Epithelial cell of esophagus (primary cell): ENCODE measurements around the gene OSBPL9.

ENCODE experiments used
- DNase-seq: peaks from one replicate; pipeline ENCODE4 v3.0.0; 2010; ENCODE audit warnings: low read depth
- H3K4me3 ChIP-seq: 2 replicates; pipeline ENCODE4 v1.5.1; 2011; ENCODE audit warnings: mild to moderate bottlenecking, low read length, control low read depth
- TF ChIP-seq, protein P1 (sequence below): IDR thresholded peaks from 2 replicates; pipeline ENCODE4 v1.5.1; 2011; ENCODE audit warnings: low read depth, mild to moderate bottlenecking, low read length, control low read depth, inconsistent platforms; ENCODE audit not compliant: insufficient read depth; ENCODE audit errors: missing control alignments

Gene OSBPL9

DNA sequence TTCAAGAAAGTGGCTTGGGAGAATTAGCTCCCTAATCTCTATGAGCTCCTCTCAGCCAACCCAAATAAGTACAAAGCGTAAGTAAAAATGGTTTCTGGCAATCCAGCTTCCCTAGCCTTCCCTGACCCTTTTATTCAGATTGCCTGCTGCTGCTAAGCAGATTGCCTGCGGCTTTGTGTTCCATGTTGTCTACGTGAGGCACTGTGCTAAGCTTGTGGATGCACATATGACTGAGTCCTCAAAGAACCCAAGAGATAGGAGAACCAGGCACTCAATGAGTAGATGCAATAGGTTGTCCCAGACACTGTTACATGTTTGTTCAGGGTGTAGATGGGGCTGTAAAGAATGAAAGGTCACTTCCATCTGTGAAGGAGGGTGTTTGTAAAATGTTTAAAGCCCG lies 6.3 kb upstream of the OSBPL9 start:
- no peak for DNase-seq
- H3K4me3 ChIP-seq, result no peak overlapping the region
- TF ChIP-seq, protein P1, sequence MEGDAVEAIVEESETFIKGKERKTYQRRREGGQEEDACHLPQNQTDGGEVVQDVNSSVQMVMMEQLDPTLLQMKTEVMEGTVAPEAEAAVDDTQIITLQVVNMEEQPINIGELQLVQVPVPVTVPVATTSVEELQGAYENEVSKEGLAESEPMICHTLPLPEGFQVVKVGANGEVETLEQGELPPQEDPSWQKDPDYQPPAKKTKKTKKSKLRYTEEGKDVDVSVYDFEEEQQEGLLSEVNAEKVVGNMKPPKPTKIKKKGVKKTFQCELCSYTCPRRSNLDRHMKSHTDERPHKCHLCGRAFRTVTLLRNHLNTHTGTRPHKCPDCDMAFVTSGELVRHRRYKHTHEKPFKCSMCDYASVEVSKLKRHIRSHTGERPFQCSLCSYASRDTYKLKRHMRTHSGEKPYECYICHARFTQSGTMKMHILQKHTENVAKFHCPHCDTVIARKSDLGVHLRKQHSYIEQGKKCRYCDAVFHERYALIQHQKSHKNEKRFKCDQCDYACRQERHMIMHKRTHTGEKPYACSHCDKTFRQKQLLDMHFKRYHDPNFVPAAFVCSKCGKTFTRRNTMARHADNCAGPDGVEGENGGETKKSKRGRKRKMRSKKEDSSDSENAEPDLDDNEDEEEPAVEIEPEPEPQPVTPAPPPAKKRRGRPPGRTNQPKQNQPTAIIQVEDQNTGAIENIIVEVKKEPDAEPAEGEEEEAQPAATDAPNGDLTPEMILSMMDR, result no peak

DNA sequence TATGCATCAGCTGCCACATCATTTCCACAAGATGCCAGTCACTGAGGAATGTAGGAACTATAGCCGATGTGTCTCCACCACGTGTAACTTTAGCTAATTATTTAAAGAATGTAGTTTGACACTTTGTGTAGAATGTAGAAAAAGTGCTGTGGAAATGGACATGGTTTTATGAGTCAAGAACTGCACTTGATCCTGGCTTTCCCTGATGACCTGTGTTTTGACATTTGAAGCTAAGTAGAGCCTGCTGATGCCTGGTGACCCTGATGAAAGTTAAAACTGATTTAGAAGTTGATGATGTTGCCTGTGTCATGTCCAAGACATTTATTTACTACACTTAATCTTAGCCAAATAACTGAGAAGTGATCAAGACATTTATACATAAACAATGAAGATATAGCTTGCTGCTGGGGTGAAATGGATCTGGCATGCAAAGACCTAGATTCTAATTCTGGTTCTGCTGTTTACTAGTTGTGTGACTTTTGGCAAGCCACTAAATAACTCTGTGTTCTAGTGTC lies 4.4 kb upstream of the OSBPL9 start:
- TF ChIP-seq, protein P1, result no peak
- no peak overlapping the region for H3K4me3 ChIP-seq
- DNase-seq, result no peak

DNA sequence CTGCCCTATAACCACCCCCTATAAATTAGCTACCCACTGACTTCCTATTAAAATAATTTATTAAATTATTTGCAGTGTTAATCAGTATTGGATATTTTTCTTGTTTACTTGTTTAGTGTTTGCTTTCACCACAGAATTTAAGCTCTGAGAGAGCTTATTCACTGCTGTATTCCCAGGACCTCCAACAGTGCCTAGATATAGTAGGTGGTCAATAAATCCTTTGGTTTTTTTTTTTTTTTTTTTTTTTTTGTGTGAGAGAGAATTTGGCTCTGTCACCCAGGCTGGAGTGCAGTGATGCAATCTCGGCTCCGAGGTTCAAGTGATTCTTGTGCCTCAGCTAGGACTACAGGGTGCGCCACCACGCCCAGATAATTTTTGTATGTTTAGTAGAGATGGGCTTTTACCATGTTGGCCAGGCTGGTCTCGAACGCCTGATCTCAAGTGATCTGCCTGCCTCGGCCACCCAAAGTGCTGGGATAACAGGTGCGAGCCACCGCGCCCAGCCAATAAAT lies 1.1 kb upstream of the OSBPL9 start:
- DNase-seq, result no peak
- TF ChIP-seq, protein P1, result no peak
- no peak overlapping the region for H3K4me3 ChIP-seq

DNA sequence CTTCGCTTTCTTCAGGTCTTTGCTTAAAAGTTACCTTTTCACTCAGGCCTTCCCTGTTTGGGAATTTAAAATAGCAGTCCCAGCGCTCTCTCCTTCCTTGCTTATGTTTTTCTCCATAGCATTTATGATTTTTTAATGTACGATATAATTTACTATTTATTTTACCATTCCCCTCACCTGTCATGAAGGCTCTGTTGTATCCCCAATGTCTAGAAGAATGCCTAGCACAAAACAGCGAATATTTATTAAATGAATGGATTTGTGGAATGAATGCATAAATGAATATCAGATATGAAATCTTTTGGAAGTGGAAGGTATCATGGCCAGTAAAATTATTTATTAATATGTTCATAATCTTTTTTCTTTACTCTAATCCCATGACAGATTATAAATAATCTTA lies 402 bp upstream of the OSBPL9 start:
- DNase-seq, result no peak
- TF ChIP-seq, protein P1, result no peak

DNA sequence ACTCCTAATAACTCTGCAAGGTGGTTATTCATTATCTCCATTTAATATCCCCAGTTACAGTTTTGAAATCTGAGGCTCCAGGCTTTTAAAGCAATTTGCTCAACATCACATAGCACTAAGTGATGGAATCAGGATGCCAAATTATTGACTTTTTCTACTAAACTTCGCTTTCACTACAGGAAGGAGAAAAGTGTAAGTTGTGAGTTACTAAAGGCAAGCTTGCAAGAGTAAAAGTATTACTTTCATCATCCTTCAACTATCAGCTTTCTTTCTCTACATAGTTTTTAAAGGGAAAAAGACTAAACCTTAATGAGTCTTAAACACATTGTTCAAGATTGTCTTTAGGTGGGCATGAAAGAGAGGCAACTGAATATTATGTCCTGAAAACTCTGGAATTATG lies 1.8 kb downstream of the OSBPL9 start:
- H3K4me3 ChIP-seq, result no peak overlapping the region
- no peak for DNase-seq
- TF ChIP-seq, protein P1, result no peak

More for the DNA sequence above, 402 bp upstream of the OSBPL9 start:
- no peak overlapping the region for H3K4me3 ChIP-seq

DNA sequence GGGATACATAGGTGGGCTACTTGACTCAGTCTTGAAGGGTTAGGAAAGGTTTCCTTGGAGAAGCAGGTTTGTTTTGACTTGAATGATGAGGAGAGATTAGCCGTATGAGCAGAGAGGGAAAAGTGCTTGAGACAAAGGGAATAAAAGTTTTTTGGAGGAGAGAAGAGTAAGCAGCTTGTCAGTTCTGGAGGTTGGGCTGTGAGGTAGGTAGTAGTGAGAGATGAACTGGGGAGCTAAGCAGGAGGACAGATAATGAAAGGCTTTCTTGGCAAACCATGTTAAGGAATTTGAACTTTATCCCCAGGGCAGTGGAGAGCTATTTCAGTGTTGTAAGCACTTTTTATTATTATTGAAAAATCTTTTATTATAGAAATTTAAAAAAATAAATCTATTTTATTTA lies 3.6 kb downstream of the OSBPL9 start:
- no peak for DNase-seq
- TF ChIP-seq, protein P1, result no peak
- H3K4me3 ChIP-seq, result no peak overlapping the region

DNA sequence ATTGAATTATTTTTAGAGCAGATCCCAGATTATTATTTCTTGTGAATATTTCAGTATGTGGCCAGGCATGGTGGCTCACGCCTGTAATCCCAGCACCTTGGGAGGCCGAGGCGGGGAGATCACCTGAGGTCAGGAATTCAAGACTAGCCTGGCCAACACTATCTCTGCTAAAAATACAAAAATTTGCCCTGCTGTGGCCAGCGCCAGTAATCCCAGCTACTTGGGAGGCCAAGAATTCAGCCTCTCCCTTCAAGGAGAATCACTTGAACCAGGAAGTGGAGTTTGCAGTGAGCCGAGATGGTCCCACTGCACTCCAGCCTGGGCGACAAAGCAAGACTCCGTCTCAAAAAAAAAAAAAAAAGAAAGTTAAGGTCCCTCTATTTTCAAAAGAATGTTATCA lies 4.3 kb downstream of the OSBPL9 start:
- DNase-seq, result no peak
- TF ChIP-seq, protein P1, result no peak
- H3K4me3 ChIP-seq, result no peak overlapping the region
